ENCODE results near the gene KCND2. TPM values are rescaled to one million over a fixed set of nuclear protein-coding genes. Genes with fewer than 3 reads are reported as not detected.

Gene KCND2
- total RNA-seq, 4 donors from 2014 or later, result 0.07 to 0.93 (median 0.30) TPM

GRCh38 chr7:120783273-120783672 is 510.3 kb downstream of the KCND2 start:
- intact Hi-C loops (cut with DNase I; ENCODE audit: low total_unique reads), result no loop called here
- DNase-seq, result no peak
- in situ Hi-C loops (cut with MboI; ENCODE audit: low sequenced_read_pairs in 4 of 4), result no loop called here
- Histone ChIP-seq H3K27ac (no peak overlapping the region), H3K4me3 (no peak overlapping the region), H3K4me1 (no peaks in the 10 kb centered on the region), H3K36me3 (no peaks in the 10 kb centered on the region), H3K9me3 (no peaks in the 10 kb centered on the region), H3K27me3 (no peaks in the 10 kb centered on the region)
- ATAC-seq, result no peak
- no peak for TF ChIP-seq POLR2A (IDR thresholded peaks at IDR 0.05)
- no peak for TF ChIP-seq CTCF (IDR thresholded peaks at IDR 0.05 in 4 of 5, conservative IDR thresholded peaks at IDR 0.05 in 1 of 5)

- Histone ChIP-seq H3K4me1 (no peaks in the 10 kb centered on the region), H3K27me3 (no peaks in the 10 kb centered on the region), H3K9me3 (no peaks in the 10 kb centered on the region), H3K27ac (no peak overlapping the region), H3K4me3 (no peak overlapping the region), H3K36me3 (no peaks in the 10 kb centered on the region)
- intact Hi-C loops (cut with DNase I; ENCODE audit: low total_unique reads), result no loop called here
- no peak for DNase-seq
- TF ChIP-seq POLR2A (IDR thresholded peaks at IDR 0.05) (no peak), CTCF (IDR thresholded peaks at IDR 0.05 in 4 of 5, conservative IDR thresholded peaks at IDR 0.05 in 1 of 5) (no peak)
- ATAC-seq, result no peak
- in situ Hi-C loops (cut with MboI; ENCODE audit: low sequenced_read_pairs in 4 of 4), result no loop called here
These were observed 510.7 kb downstream of the KCND2 start for GRCh38 chr7:120783721-120784120.

GRCh38 chr7:120785095-120785494 is 512.1 kb downstream of the KCND2 start:
- in situ Hi-C loops (cut with MboI; ENCODE audit: low sequenced_read_pairs in 4 of 4), result no loop called here
- no peaks in the 10 kb centered on the region for H3K36me3 ChIP-seq
- H3K9me3 ChIP-seq, result no peaks in the 10 kb centered on the region
- no peak for ATAC-seq
- no peaks in the 10 kb centered on the region for H3K27me3 ChIP-seq
- H3K4me3 ChIP-seq, result no peak overlapping the region
- intact Hi-C loops (cut with DNase I; ENCODE audit: low total_unique reads), result no loop called here
- no peak overlapping the region for H3K27ac ChIP-seq
- H3K4me1 ChIP-seq, result no peaks in the 10 kb centered on the region
- DNase-seq, result no peak
- TF ChIP-seq CTCF (IDR thresholded peaks at IDR 0.05 in 4 of 5, conservative IDR thresholded peaks at IDR 0.05 in 1 of 5), result no peak
- no peak for TF ChIP-seq POLR2A (IDR thresholded peaks at IDR 0.05)

- TF ChIP-seq POLR2A (IDR thresholded peaks at IDR 0.05), result no peak
- peak in 4 of 5 experiments; percentile 39 to 73 (median 62) for TF ChIP-seq CTCF (IDR thresholded peaks at IDR 0.05 in 4 of 5, conservative IDR thresholded peaks at IDR 0.05 in 1 of 5)
- intact Hi-C loops (cut with DNase I; ENCODE audit: low total_unique reads) (loop anchor here (5.0 kb wide), 1 partner anchor 315 kb away; no protein-coding TSS in a partner anchor), in situ Hi-C loops (cut with MboI; ENCODE audit: low sequenced_read_pairs in 4 of 4) (no loop called here)
- Histone ChIP-seq H3K27ac (no peak overlapping the region), H3K4me1 (no peaks in the 10 kb centered on the region), H3K4me3 (no peak overlapping the region), H3K36me3 (no peaks in the 10 kb centered on the region), H3K9me3 (no peaks in the 10 kb centered on the region), H3K27me3 (no peaks in the 10 kb centered on the region)
- ATAC-seq (no peak), DNase-seq (peak; percentile 22)
These were observed 519.3 kb downstream of the KCND2 start for GRCh38 chr7:120792091-120792860.

- intact Hi-C loops (cut with DNase I; ENCODE audit: low total_unique reads), result loop anchor here (5.0 kb wide), 1 partner anchor 315 kb away; no protein-coding TSS in a partner anchor
- DNase-seq (no peak), ATAC-seq (no peak)
- no peaks in the 10 kb centered on the region for H3K4me1 ChIP-seq
- H3K27me3 ChIP-seq, result no peaks in the 10 kb centered on the region
- H3K36me3 ChIP-seq, result no peaks in the 10 kb centered on the region
- in situ Hi-C loops (cut with MboI; ENCODE audit: low sequenced_read_pairs in 4 of 4), result no loop called here
- TF ChIP-seq CTCF (IDR thresholded peaks at IDR 0.05 in 4 of 5, conservative IDR thresholded peaks at IDR 0.05 in 1 of 5), result no peak
- TF ChIP-seq POLR2A (IDR thresholded peaks at IDR 0.05), result no peak
- no peaks in the 10 kb centered on the region for H3K9me3 ChIP-seq
- H3K27ac ChIP-seq, result no peak overlapping the region
- H3K4me3 ChIP-seq, result no peak overlapping the region
These were observed 519.8 kb downstream of the KCND2 start for GRCh38 chr7:120792861-120793130.

Data from gastrocnemius medialis (tissue), 4 donors.